Neural crest cell (in vitro differentiated cells): ENCODE results near the gene KPNA2. TPM values are rescaled to one million over a fixed set of nuclear protein-coding genes. Genes with fewer than 3 reads are reported as not detected.

Source experiments
- DNase-seq: peaks from one replicate; pipeline ENCODE4 v3.0.0; 2021; ENCODE audit warnings: low read depth, mixed read lengths, low spot score
- H3K27ac Mint-ChIP-seq: one replicate; pipeline ENCODE4 v1.8.0; 2021; ENCODE audit warnings: mild to moderate bottlenecking, mixed read lengths; ENCODE audit not compliant: unreplicated experiment
- H3K27me3 Mint-ChIP-seq: 2 replicates; pipeline ENCODE4 v1.8.0; 2021; ENCODE audit warnings: low read depth, mild to moderate bottlenecking, mixed read lengths
- H3K36me3 Mint-ChIP-seq: 2 replicates; pipeline ENCODE4 v1.8.0; 2021; ENCODE audit warnings: low read depth, mild to moderate bottlenecking, mixed read lengths
- H3K4me1 Mint-ChIP-seq: 2 replicates; pipeline ENCODE4 v1.8.0; 2021; ENCODE audit warnings: mixed read lengths
- H3K4me3 Mint-ChIP-seq: one replicate; pipeline ENCODE4 v1.8.0; 2021; ENCODE audit warnings: mild to moderate bottlenecking, mixed read lengths
- H3K9me3 Mint-ChIP-seq: 2 replicates; pipeline ENCODE4 v1.8.0; 2021; ENCODE audit warnings: mixed read lengths
- total RNA-seq: library from RNA; stranded (reverse); gene quantifications from 2 replicates; pipeline ENCODE4 v1.2.1, GENCODE V29; 2021
- TF ChIP-seq, protein P1 (sequence below): fragments of 200-600 bp; sonication (generic); conservative IDR thresholded peaks from 2 replicates; pipeline ENCODE4 v1.5.0; 2021; ENCODE audit warnings: antibody characterized with exemption, mild to moderate bottlenecking

Gene KPNA2
- total RNA-seq, 1 donor from 2014 or later = 376 TPM

DNA sequence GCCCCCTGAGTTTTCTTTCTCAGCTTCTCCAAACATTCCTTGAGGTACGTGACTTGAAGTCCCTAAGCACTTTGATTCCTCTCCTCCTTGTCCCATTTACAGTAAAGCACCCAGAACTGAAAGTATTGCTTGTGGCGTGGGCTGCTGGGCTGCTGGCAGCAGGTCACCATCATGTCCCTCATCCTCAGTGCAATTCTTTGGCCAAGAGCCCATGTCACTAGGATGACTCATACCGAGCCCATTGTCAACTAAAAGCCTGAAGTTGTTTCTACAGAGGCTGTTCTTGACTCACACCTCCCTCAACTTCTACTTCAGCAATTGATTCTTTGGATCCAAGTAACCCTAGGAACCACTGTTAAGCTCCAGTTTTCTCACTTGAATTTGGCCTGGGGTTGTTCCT, 54.3 kb downstream of the KPNA2 start:
- H3K4me1 Mint-ChIP-seq = no peaks in the 10 kb centered on the region
- no peaks in the 10 kb centered on the region for H3K9me3 Mint-ChIP-seq
- no peaks in the 10 kb centered on the region for H3K36me3 Mint-ChIP-seq
- TF ChIP-seq, protein P1, sequence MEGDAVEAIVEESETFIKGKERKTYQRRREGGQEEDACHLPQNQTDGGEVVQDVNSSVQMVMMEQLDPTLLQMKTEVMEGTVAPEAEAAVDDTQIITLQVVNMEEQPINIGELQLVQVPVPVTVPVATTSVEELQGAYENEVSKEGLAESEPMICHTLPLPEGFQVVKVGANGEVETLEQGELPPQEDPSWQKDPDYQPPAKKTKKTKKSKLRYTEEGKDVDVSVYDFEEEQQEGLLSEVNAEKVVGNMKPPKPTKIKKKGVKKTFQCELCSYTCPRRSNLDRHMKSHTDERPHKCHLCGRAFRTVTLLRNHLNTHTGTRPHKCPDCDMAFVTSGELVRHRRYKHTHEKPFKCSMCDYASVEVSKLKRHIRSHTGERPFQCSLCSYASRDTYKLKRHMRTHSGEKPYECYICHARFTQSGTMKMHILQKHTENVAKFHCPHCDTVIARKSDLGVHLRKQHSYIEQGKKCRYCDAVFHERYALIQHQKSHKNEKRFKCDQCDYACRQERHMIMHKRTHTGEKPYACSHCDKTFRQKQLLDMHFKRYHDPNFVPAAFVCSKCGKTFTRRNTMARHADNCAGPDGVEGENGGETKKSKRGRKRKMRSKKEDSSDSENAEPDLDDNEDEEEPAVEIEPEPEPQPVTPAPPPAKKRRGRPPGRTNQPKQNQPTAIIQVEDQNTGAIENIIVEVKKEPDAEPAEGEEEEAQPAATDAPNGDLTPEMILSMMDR = no peak
- no peak overlapping the region for H3K27ac Mint-ChIP-seq
- no peak for DNase-seq
- H3K27me3 Mint-ChIP-seq = no peaks in the 10 kb centered on the region
- no peak overlapping the region for H3K4me3 Mint-ChIP-seq

DNA sequence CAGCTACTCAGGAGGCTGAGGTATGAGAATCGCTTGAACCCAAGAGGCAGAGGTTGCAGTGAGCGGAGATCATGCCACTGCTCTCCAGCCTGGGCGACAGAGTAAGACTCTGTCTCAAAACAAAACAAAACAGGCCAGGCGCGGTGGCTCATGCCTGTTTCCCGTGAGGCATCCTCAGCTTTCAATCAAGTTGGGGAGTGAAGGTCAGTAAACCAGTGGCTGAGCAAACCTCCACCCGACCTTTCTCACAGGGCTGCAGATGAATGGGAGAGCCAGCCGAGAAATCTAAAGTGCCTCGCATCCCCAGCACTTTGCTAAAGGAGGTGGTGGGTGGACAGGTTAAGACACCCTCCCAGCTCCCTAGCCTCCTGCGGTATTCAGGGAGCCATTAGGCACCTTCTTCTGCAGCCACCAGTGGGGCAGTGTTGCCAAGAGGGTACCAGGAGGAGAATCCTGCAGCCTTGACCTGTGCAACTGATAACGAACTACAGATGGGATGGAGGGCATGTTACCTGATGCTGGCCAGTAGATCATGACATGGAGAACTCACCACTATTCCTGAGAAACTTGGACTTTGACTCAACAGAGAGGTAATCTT, 59.0 kb downstream of the KPNA2 start:
- H3K27ac Mint-ChIP-seq = no peak overlapping the region
- no peaks in the 10 kb centered on the region for H3K36me3 Mint-ChIP-seq
- TF ChIP-seq, protein P1 = no peak
- H3K4me3 Mint-ChIP-seq = no peak overlapping the region
- no peak for DNase-seq
- H3K4me1 Mint-ChIP-seq = no peaks in the 10 kb centered on the region
- no peaks in the 10 kb centered on the region for H3K27me3 Mint-ChIP-seq
- no peaks in the 10 kb centered on the region for H3K9me3 Mint-ChIP-seq

DNA sequence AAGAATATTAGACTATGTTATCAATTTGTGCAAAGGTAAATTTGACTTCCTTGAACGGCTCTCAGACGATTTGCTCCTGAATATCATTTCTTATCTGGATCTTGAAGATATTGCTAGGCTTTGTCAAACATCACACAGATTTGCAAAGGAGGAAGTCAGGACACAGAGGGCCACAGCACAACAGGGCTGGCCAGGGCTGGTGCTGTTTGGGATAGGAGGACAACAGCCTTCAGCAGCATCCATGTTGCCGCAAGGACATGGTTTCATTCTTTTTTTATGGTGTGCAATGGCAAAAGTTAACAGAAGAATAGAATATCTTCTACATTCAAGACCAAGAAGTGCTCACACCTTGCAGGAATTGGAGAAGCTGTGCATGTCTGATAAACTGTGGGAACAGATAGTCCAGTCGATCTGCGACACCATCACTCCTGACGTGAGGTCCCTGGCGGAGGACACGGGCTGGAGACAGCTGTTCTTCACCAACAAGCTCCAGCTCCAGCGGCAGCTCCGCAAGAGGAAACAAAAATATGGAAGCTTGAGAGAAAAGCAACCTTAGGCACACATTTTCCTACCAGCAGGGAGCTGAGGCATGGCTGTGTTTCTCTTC, 59.8 kb downstream of the KPNA2 start:
- Mint-ChIP-seq H3K4me3 (no peak overlapping the region), H3K27ac (no peak overlapping the region), H3K36me3 (no peaks in the 10 kb centered on the region), H3K4me1 (no peaks in the 10 kb centered on the region), H3K9me3 (no peaks in the 10 kb centered on the region), H3K27me3 (no peaks in the 10 kb centered on the region)
- TF ChIP-seq, protein P1 = no peak
- DNase-seq = no peak

DNA sequence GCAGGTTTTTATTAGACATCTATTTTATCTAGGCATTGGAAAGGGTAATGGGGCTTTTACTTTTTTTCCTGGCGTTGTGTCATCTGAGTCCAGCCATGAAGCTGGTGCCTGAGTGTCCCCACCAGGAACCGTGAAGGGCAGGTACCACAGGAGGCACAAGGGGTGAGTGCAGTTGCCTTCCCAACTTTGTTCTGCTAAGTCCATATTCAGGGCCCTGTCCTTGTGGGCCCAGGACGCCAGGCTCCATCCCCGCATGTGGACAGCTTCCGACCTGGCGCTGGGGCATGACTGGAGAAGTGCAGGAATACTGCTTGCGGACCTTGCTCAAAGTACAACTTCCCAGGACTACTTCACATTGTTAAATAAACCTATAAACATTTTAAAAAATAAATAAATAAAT, 60.6 kb downstream of the KPNA2 start:
- H3K4me3 Mint-ChIP-seq = no peak overlapping the region
- H3K4me1 Mint-ChIP-seq = no peaks in the 10 kb centered on the region
- no peak overlapping the region for H3K27ac Mint-ChIP-seq
- no peaks in the 10 kb centered on the region for H3K36me3 Mint-ChIP-seq
- H3K9me3 Mint-ChIP-seq = no peaks in the 10 kb centered on the region
- DNase-seq = no peak
- TF ChIP-seq, protein P1 = no peak
- H3K27me3 Mint-ChIP-seq = no peaks in the 10 kb centered on the region

Other genes starting within 250 kb of the KPNA2 start
- gene BPTF, start 210.2 kb upstream of the KPNA2 start, total RNA-seq = 158 and 161 TPM in 2 replicates
- gene C17orf58, start 39.3 kb upstream of the KPNA2 start, total RNA-seq = 16.4 and 18.9 TPM in 2 replicates
- 85.1 and 87.5 TPM in 2 replicates for gene AMZ2, start 212.3 kb downstream of the KPNA2 start, total RNA-seq